K562 (cell line): ENCODE measurements around the gene SLC30A1. TPM values are rescaled to one million over a fixed set of nuclear protein-coding genes. Genes with fewer than 3 reads are reported as not detected.

Experiments used
- BRCA1 ChIP-seq, 2 experiments: fragments of 450-650 bp in 1 of 2; sonication (generic) in 1 of 2; formaldehyde crosslinking in 1 of 2; IDR thresholded peaks; 2 replicates each; pipeline versions ENCODE4 v1.5.0 to v1.6.1; 2017 to 2020; ENCODE audit warnings: mild to moderate bottlenecking in 1 of 2, missing genetic modification reagents in 1 of 2
- DIDO1 ChIP-seq: fragments of 450-650 bp; IDR thresholded peaks from 2 replicates; pipeline ENCODE4 v1.6.1; 2016; ENCODE audit warnings: low read depth, missing biosample characterization, missing genetic modification characterization
- DNMT1 ChIP-seq: fragments of 450-650 bp; IDR thresholded peaks from 2 replicates; pipeline ENCODE4 v1.6.1; 2016; ENCODE audit warnings: antibody characterized with exemption, mild to moderate bottlenecking
- E2F3 ChIP-seq: fragments of 250-450 bp; sonication (Bioruptor Pico); IDR thresholded peaks from 2 replicates; pipeline ENCODE4 v1.4.0; 2020; ENCODE audit warnings: mild to moderate bottlenecking
- ERF ChIP-seq: fragments of 450-650 bp; formaldehyde crosslinking; IDR thresholded peaks from 2 replicates; pipeline ENCODE4 v1.4.0; 2020; ENCODE audit warnings: mild to moderate bottlenecking, mixed read lengths
- GABPB2 ChIP-seq: fragments of 250-450 bp; sonication (Bioruptor Pico); conservative IDR thresholded peaks from 2 replicates; pipeline ENCODE4 v1.5.1; 2021; ENCODE audit warnings: mild to moderate bottlenecking
- HNRNPL ChIP-seq: fragments of 200-400 bp; formaldehyde crosslinking; IDR thresholded peaks from 2 replicates; pipeline ENCODE4 v1.6.1; 2017; ENCODE audit warnings: low read depth, mild to moderate bottlenecking, low read length
- KDM1A ChIP-seq, 2 experiments: fragments of 450-650 bp; IDR thresholded peaks; 2 replicates each; pipeline ENCODE4 v1.6.1; 2016; ENCODE audit warnings: mild to moderate bottlenecking in 2 of 2
- KLF13 ChIP-seq: fragments of 450-650 bp; IDR thresholded peaks from 2 replicates; pipeline ENCODE4 v1.6.1; 2016; ENCODE audit warnings: missing genetic modification characterization, low read depth, mild to moderate bottlenecking, missing compliant biosample characterization, moderate library complexity, borderline replicate concordance
- MCM2 ChIP-seq: fragments of 450-650 bp; IDR thresholded peaks from 2 replicates; pipeline ENCODE4 v1.6.1; 2017; ENCODE audit warnings: low read depth, mild to moderate bottlenecking
- MLLT1 ChIP-seq, 2 experiments: fragments of 450-650 bp; IDR thresholded peaks; 2 replicates each; pipeline ENCODE4 v1.6.1; 2016
- NCOA2 ChIP-seq, 2 experiments: fragments of 450-650 bp; IDR thresholded peaks; 2 replicates each; pipeline ENCODE4 v1.6.1; 2018; ENCODE audit warnings: mild to moderate bottlenecking in 2 of 2, moderate library complexity in 1 of 2; ENCODE audit not compliant: partially characterized antibody in 2 of 2
- RAD51 ChIP-seq: fragments of 450-650 bp; IDR thresholded peaks from 2 replicates; pipeline ENCODE4 v1.7.1; 2016; ENCODE audit warnings: low read depth, mild to moderate bottlenecking, borderline replicate concordance
- RFX5 ChIP-seq: IDR thresholded peaks from 2 replicates; pipeline ENCODE4 v1.6.1; 2011; ENCODE audit warnings: low read depth, mild to moderate bottlenecking, improper control_type of control experiment, low read length
- SMAD1 ChIP-seq: fragments of 150-350 bp; IDR thresholded peaks from 2 replicates; pipeline ENCODE4 v1.6.1; 2014; ENCODE audit warnings: low read length, low read depth; ENCODE audit not compliant: partially characterized antibody
- SMARCE1 ChIP-seq: fragments of 450-650 bp; IDR thresholded peaks from 2 replicates; pipeline ENCODE4 v1.7.1; 2016; ENCODE audit warnings: mild to moderate bottlenecking
- SNAPC5 ChIP-seq: fragments of 250-450 bp; sonication (Bioruptor Pico); IDR thresholded peaks from 2 replicates; pipeline ENCODE4 v1.8.0; 2021; ENCODE audit warnings: moderate library complexity, mild to moderate bottlenecking, inconsistent platforms
- SOX6 ChIP-seq: fragments of 450-650 bp; IDR thresholded peaks from 2 replicates; pipeline ENCODE4 v1.6.1; 2014; ENCODE audit warnings: mild to moderate bottlenecking
- SPI1 ChIP-seq: IDR thresholded peaks from 2 replicates; pipeline ENCODE4 v1.6.1; 2011; ENCODE audit warnings: low read depth, low read length, control low read depth, borderline replicate concordance
- STAT5A ChIP-seq: IDR thresholded peaks from 2 replicates; pipeline ENCODE4 v1.6.1; 2012; ENCODE audit warnings: low read length, inconsistent platforms, borderline replicate concordance
- ZNF175 ChIP-seq: fragments of 200-800 bp; sonication (Bioruptor generic); IDR thresholded peaks from 2 replicates; pipeline ENCODE4 v1.6.1; 2016; ENCODE audit warnings: low read depth, mild to moderate bottlenecking, missing genetic modification characterization, missing compliant biosample characterization
- ZNF398 ChIP-seq: fragments of 250-450 bp; sonication (Bioruptor Pico); IDR thresholded peaks from 2 replicates; pipeline ENCODE4 v1.8.0; 2021; ENCODE audit warnings: moderate library complexity, mild to moderate bottlenecking, inconsistent platforms
- polyA plus RNA-seq, 8 experiments: library from polyadenylated mRNA; depleted of rRNA in 4 of 8; stranded (reverse) in 5 of 8; unstranded in 3 of 8; fragments of >200 nt; fragmentation: Nextera tagmentation in 2 of 8; fragmentation: Illumina TruSeq in 1 of 8; extraction: Ambion mirVana in 2 of 8; extraction: Trizol in 1 of 8; gene quantifications; 2 replicates each; pipeline versions ENCODE4 v1.2.1 to v1.2.3, GENCODE V29; 2011 to 2014; ENCODE audit warnings: inconsistent platforms in 1 of 8, missing spikeins in 1 of 8
- total RNA-seq, 7 experiments: library from RNA; depleted of rRNA in 6 of 7; stranded (reverse); fragments of >200 nt in 6 of 7; fragmentation: Illumina TruSeq in 2 of 7; extraction: Trizol in 2 of 7; gene quantifications; 2 replicates each; pipeline versions ENCODE4 v1.2.1 to v1.2.3, GENCODE V29; 2011 to 2021; ENCODE audit warnings: low replicate concordance in 1 of 7
- TF ChIP-seq, protein P1 (sequence below): sonication (generic); formaldehyde crosslinking; IDR thresholded peaks from 2 replicates; pipeline ENCODE4 v1.8.1; 2023; ENCODE audit warnings: missing genetic modification reagents, mild to moderate bottlenecking, borderline replicate concordance

SLC30A1 gene
- total and polyA plus RNA-seq, 9 of the 15 experiments (the other 6 are each of a cell fraction or from before 2014, with no cell fraction given): 4.1 to 14.4 (median 6.6) TPM

GRCh38 chr1:211537253-211537652 is 41.7 kb downstream of the SLC30A1 start (continued):
- TF ChIP-seq, protein P1, sequence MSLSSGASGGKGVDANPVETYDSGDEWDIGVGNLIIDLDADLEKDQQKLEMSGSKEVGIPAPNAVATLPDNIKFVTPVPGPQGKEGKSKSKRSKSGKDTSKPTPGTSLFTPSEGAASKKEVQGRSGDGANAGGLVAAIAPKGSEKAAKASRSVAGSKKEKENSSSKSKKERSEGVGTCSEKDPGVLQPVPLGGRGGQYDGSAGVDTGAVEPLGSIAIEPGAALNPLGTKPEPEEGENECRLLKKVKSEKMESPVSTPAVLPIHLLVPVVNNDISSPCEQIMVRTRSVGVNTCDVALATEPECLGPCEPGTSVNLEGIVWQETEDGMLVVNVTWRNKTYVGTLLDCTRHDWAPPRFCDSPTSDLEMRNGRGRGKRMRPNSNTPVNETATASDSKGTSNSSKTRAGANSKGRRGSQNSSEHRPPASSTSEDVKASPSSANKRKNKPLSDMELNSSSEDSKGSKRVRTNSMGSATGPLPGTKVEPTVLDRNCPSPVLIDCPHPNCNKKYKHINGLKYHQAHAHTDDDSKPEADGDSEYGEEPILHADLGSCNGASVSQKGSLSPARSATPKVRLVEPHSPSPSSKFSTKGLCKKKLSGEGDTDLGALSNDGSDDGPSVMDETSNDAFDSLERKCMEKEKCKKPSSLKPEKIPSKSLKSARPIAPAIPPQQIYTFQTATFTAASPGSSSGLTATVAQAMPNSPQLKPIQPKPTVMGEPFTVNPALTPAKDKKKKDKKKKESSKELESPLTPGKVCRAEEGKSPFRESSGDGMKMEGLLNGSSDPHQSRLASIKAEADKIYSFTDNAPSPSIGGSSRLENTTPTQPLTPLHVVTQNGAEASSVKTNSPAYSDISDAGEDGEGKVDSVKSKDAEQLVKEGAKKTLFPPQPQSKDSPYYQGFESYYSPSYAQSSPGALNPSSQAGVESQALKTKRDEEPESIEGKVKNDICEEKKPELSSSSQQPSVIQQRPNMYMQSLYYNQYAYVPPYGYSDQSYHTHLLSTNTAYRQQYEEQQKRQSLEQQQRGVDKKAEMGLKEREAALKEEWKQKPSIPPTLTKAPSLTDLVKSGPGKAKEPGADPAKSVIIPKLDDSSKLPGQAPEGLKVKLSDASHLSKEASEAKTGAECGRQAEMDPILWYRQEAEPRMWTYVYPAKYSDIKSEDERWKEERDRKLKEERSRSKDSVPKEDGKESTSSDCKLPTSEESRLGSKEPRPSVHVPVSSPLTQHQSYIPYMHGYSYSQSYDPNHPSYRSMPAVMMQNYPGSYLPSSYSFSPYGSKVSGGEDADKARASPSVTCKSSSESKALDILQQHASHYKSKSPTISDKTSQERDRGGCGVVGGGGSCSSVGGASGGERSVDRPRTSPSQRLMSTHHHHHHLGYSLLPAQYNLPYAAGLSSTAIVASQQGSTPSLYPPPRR (CRISPR knock-in tag): no peak
- TF ChIP-seq SNAPC5 (CRISPR knock-in tag) (no peak), NCOA2 (IDR thresholded peaks at IDR 0.05; ENCODE audit: partially characterized antibody in 2 of 2) (no peak), DNMT1 (no peak), ZNF175 (CRISPR knock-in tag) (no peak), ERF (CRISPR knock-in tag) (no peak), STAT5A (no peak), DIDO1 (no peak), GABPB2 (no peak), MCM2 (no peak), SMAD1 (no peak), KLF13 (tag) (no peak), RAD51 (no peak), ZNF398 (CRISPR knock-in tag) (no peak), MLLT1 (IDR thresholded peaks at IDR 0.05) (0 out of 4 replicates have a peak, but pooled peaks of 1 of the 2 experiments have one; percentile 33), RFX5 (no peak), SMARCE1 (peak; percentile 89), E2F3 (no peak), BRCA1 (IDR thresholded peaks at IDR 0.05) (no peak), BRCA1 (CRISPR knock-in tag; IDR thresholded peaks at IDR 0.05) (no peak), HNRNPL (no peak), SPI1 (no peak), SOX6 (no peak), KDM1A (IDR thresholded peaks at IDR 0.05) (peak; percentile 88 to 93)
